ENCODE results near the gene ZFX.

The ZFX gene

GRCh38 chrX:24235084-24235710 is 85.7 kb downstream of the ZFX start:
- DNase-seq (ENCODE audit: low read depth in 3 of 3), result no peak

- no peak for DNase-seq (ENCODE audit: low read depth in 3 of 3)
These were observed 92.5 kb downstream of the ZFX start for GRCh38 chrX:24241822-24242648.

GRCh38 chrX:24242649-24243175 is 93.2 kb downstream of the ZFX start:
- DNase-seq (ENCODE audit: low read depth in 3 of 3), result no peak

- DNase-seq (ENCODE audit: low read depth in 3 of 3), result no peak
These were observed 93.7 kb downstream of the ZFX start for GRCh38 chrX:24243188-24243587.

- no peak for DNase-seq (ENCODE audit: low read depth in 3 of 3)
These were observed 94.2 kb downstream of the ZFX start for GRCh38 chrX:24243692-24244091.

- no peak for DNase-seq (ENCODE audit: low read depth in 3 of 3)
These were observed 95.7 kb downstream of the ZFX start for GRCh38 chrX:24245202-24245601.

GRCh38 chrX:24248042-24248441 is 98.5 kb downstream of the ZFX start:
- DNase-seq (ENCODE audit: low read depth in 3 of 3), result no peak

- DNase-seq (ENCODE audit: low read depth in 3 of 3), result no peak
These were observed 103.5 kb downstream of the ZFX start for GRCh38 chrX:24253030-24253429.

- no peak for DNase-seq (ENCODE audit: low read depth in 3 of 3)
These were observed 103.9 kb downstream of the ZFX start for GRCh38 chrX:24253469-24253868.

- no peak for DNase-seq (ENCODE audit: low read depth in 3 of 3)
These were observed 107.5 kb downstream of the ZFX start for GRCh38 chrX:24257011-24257410.

GRCh38 chrX:24259544-24260240 is 110.2 kb downstream of the ZFX start:
- no peak for DNase-seq (ENCODE audit: low read depth in 3 of 3)

GRCh38 chrX:24260842-24261550 is 111.5 kb downstream of the ZFX start:
- no peak for DNase-seq (ENCODE audit: low read depth in 3 of 3)

GRCh38 chrX:24262309-24262708 is 112.8 kb downstream of the ZFX start:
- DNase-seq (ENCODE audit: low read depth in 3 of 3), result no peak

GRCh38 chrX:24264383-24264782 is 114.9 kb downstream of the ZFX start:
- no peak for DNase-seq (ENCODE audit: low read depth in 3 of 3)
